GM20431 (cell line): ENCODE measurements around the gene GRIA4.
"Not testable (repeated sequence)": the region's sequence is repeated elsewhere in the genome, so short reads cannot be mapped to it uniquely, and the experiment has no call there.

ENCODE experiments used
- in situ Hi-C: fragments of 300-500 bp; cut with MseI, MboI; formaldehyde crosslinking; loops from one replicate; pipeline ENCODE4 v1.15.0; 2020; ENCODE audit warnings: low sequenced_read_pairs; ENCODE audit not compliant: unreplicated experiment

The GRIA4 gene

DNA sequence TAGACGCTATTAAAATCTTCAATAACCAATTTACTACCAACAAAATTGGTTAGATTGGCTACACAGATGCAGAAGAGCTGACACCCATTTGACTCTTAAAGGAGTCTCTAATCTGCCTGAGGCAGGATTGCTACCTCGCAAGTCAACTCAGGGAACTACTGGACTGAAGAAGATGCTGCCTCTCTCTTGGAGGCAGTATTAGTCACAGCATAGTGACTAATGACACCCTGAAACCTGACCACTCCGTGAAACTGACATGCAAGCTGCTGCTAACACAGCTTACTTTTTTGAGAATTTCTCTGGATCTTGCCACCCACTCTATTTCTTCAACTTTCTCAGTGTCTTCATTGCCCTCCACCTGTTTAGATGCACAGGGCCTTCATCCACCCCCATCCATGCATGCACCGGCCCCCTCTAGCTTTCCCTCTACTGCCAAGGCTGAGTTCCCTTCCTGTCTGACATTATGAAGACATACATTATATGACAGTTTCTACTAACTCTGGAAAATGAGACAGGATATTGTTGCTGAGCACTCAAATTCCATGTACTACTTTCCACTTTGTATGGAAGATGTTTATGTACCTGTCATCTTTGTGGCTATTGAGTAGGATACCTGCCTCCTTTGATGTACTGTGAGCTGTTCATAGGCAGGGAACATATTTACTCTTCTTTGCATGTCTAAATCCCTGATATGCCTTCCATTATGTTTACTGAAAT, 229.0 kb downstream of the GRIA4 start:
- in situ Hi-C loops, result no loop called here

- in situ Hi-C loops, result no loop called here
Measured at GRCh38 chr11:105840391-105840790, 230.5 kb downstream of the GRIA4 start.

- in situ Hi-C loops, result no loop called here
Measured at GRCh38 chr11:105852403-105852802, 242.5 kb downstream of the GRIA4 start.

GRCh38 chr11:105854269-105854668, 244.4 kb downstream of the GRIA4 start:
- in situ Hi-C loops, result no loop called here

DNA sequence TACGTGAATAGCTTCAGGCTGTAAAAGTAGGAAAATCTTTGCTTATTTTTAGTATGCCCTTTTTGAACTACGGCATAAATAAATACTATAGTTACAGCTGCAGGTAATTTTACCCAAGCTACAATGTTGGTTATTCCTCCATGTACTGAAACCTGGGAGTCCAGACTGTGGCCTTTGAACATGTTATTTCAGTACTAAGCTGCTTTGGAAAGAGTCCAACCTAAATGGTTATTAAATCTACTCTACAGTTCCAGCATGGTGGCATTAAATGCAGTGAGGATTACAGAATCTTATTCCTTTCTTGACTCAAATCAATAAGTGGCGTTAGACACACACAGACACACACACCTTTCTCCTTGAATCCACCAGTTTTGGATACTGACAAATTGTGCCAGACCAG, 247.1 kb downstream of the GRIA4 start:
- in situ Hi-C loops, result no loop called here

- in situ Hi-C loops, result no loop called here
Measured at GRCh38 chr11:105857728-105858127, 247.9 kb downstream of the GRIA4 start.

DNA sequence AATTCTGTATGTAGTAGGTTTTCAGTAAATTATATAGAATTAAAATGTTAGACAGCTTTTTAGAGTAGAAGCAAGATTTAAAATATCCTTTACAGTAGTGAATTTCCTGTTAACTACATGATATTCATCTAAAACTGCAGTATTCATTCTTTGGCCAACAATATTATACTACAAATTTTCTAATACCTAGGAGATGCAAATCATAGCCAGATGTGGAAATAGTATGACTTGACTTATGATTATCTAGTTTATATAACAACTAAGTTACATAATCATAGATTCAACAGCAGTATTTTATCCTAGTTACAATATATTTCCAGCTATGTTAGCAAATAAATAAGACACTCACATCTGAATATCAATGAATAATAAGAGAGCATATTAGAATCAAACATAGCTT, 249.0 kb downstream of the GRIA4 start:
- in situ Hi-C loops, result no loop called here

DNA sequence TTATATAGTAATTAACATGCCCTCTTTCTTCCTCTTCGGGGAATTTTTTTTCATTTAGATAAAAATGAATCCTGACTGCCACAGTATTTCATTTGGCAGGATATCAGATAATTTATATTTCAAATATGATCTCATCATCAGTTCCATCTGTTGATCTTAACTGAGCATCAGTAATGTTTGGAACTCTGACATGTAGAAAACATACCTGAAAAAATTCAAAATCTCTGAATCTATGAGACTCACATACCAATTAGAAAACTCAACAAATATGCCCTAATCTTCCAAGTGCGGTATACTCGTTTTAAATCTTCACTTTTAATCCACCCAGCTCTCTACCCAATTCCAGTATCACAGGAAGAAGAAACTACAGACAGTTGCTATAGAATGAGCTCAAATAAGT, 250.2 kb downstream of the GRIA4 start:
- in situ Hi-C loops, result no loop called here

- in situ Hi-C loops, result no loop called here
Measured at GRCh38 chr11:105861225-105861624, 251.4 kb downstream of the GRIA4 start.

DNA sequence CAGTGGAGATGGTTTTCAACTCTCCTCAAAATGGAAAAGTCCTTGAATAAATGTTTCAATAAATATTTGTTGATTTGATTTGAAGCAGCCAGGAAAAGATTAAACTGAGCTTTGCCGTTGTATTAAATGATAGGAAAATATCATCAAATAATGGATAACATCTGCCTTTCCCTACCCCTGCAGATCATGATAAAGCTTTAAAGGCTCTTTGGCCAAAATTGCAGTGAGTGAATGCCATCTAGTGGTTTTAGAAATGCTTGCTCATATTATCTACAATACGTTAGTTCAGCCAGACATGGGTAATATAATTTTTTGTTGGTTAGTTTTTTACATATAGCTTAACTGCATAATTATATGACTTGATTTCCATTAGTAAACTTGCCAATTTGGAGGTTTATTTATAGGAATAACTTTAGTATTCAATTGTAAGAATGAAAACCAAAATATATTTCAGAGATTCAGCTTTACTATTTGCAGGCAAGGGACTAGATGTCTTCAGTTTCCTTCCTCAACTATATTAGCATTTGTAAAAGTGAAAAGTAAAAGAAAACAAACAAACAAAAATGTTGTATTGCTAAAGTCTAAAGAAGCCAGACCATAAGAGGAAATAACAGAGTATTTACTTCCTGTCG, 253.0 kb downstream of the GRIA4 start:
- in situ Hi-C loops, result no loop called here

DNA sequence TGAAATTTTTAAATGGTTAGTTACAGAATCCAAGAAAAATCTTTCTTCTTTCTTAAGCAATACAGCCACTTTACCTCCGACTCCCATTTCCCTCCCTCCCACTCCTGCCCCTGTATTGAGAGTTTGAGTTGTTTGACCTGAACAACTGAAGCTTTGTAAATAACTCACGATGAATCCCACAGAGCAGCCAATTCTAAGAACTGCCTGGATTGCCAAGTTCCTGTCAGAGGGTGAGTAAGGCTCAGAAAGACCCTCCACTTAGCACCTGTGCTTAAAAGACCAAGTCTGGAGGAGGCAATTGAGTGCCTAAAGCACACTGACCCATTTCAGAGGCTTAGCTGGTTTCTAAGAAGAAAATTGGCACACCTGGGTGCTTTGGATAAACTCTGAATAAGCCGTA, 253.7 kb downstream of the GRIA4 start:
- in situ Hi-C loops, result no loop called here

- in situ Hi-C loops, result no loop called here
Measured at GRCh38 chr11:105867742-105868141, 257.9 kb downstream of the GRIA4 start.

DNA sequence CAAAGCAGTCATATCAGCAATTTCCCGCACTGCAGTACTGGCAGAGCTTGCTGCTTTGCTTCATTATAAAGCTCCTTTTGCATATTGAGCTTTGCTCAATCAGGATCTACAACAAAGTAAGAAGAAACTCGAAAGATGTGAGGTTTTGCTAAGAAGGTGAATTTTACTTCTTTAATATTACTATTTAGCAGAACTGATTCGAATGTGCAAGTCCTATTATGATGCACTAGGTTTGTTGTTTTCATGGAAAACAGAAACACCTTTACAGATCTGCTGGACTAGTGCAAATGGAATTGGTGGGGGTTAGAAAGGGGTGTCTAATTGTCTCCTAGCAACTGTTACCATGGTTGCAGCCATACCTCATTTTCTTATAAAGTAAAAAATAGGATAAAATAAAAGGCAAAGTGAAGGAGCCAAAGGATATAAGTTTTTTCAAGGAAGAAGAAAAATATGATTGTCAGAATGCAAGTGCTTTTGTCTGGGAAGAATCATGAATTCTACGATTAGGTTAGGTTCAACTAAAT, 259.0 kb downstream of the GRIA4 start:
- in situ Hi-C loops, result no loop called here

DNA sequence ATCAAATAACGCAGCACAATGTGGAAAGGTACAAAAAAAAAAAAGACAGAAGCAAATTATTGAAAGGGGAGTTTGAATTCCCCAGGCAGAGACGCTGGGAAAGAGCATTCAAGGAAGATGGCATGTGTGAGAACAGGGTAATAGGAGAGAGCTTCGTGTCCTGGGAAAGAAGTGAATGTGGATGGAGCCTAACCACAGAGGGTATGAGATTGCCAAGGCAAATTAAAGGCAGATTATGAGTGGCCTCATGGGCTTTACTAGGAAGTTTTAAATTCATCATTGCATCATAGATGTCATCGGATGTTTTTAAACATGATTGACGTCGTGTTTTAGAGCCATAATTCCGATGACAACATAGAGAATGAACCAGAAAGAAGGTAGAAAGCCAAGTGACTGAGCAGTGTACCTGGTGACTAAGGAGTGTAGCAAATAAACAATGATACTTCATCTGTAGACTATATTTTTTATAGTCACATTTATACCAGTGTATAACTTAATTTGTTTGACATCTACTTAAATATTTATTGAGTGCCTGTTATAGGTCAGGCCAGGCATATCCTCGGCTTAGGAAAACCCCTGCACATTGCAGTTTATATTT, 260.7 kb downstream of the GRIA4 start:
- in situ Hi-C loops, result no loop called here

DNA sequence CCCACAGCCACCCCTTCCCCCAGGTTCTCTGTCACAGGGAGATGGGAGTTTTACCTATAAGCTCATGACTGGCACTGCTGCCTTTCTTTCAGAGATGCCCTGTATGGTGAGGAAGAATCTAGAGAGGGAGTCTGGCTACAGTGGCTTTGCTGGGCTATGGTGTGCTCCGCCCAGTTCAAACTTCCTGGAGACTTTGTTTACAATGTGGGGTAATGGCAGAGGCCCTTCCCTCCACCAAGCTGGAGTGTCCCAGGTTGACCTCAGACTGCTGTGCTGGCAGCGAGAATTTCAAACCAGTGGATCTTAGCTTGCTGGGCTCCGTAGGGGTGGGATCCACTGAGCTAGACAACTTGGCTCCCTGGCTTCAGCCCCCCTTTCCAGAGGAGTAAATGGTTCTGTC, 268.6 kb downstream of the GRIA4 start:
- in situ Hi-C loops, result no loop called here

DNA sequence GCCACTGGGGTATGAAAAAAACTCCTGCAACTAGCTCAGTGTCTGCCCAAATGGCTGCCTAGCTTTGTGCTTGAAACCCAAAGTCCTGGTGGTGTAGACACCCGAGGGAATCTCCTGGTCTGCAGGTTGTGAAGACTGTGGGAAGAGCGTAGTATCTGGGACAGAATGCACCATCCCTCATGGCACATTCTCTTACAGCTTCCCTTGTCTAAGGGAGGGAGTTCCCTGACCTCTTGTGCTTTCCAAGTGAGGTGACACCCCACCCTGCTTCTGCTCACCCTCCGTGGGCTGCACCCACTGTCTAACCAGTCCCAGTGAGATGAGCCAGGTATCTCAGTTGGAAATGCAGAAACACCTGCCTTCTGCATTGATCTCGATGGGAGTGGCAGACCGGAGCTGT, 269.1 kb downstream of the GRIA4 start:
- in situ Hi-C loops, result not testable (repeated sequence)

GRCh38 chr11:105881027-105881426, 271.2 kb downstream of the GRIA4 start:
- in situ Hi-C loops, result no loop called here

DNA sequence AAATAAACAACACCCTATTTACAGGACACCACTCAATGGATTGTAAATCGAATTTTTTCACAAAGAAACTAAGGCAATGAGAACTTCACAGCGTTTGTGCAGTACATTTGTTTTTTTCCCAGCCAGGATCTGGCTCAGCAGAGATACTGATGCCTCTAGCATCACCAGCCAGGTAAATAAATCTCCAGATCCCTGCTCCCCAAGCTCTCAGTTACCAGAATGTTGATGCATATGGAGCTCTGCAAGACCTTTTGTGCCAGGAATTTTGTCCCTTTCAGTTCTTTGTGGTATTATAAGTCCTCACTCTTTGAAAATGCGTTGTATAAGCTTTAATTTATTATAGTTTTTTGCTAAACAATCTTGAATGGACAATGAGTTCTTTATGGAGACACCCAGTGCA, 274.6 kb downstream of the GRIA4 start:
- in situ Hi-C loops, result no loop called here

- in situ Hi-C loops, result no loop called here
Measured at GRCh38 chr11:105891685-105892084, 281.8 kb downstream of the GRIA4 start.

DNA sequence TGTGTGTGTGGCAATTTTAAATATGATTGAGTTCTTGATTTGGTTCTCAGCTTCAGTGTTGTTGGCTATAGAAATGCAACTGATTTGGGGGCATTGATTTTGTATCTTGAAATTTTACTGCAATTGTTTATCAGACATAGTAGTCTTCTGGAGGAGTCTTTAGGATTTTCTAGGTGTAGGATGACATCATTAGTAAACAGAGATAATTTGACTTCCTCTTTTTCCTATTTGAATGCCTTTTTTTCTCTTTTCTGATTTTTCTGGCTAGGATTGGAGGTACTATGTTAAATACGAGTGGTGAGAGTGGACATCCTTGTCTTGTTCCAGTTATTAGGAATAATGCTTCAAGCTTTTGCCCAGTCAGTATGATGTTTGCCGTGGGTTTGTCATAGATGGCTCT, 287.3 kb downstream of the GRIA4 start:
- in situ Hi-C loops, result no loop called here

GRCh38 chr11:105899772-105900171, 289.9 kb downstream of the GRIA4 start:
- in situ Hi-C loops, result no loop called here
